ENCODE measurements around the gene SLC25A43. TPM values are rescaled to one million over a fixed set of nuclear protein-coding genes. Genes with fewer than 3 reads are reported as not detected.
"Not testable (repeated sequence)": the region's sequence is repeated elsewhere in the genome, so short reads cannot be mapped to it uniquely, and the experiment has no call there.

The SLC25A43 gene
- total RNA-seq, 2 donors from 2014 or later = 24.1 to 31.3 TPM

GRCh38 chrX:119488749-119489148, 89.6 kb downstream of the SLC25A43 start:
- DNase-seq (peak; percentile 53 to 80), ATAC-seq (peak; percentile 67)
- intact Hi-C loops (cut with DNase I, micrococcal nuclease) = no loop called here

GRCh38 chrX:119489212-119490074, 90.3 kb downstream of the SLC25A43 start:
- no peak for ATAC-seq
- intact Hi-C loops (cut with DNase I, micrococcal nuclease) = no loop called here

GRCh38 chrX:119492463-119492862, 93.3 kb downstream of the SLC25A43 start:
- ATAC-seq (no peak), DNase-seq (no peak)
- intact Hi-C loops (cut with DNase I, micrococcal nuclease) = no loop called here

More at GRCh38 chrX:119489212-119490074, 90.3 kb downstream of the SLC25A43 start:
- no peak for DNase-seq

GRCh38 chrX:119493851-119494495, 94.8 kb downstream of the SLC25A43 start:
- DNase-seq; intact Hi-C loops (cut with DNase I, micrococcal nuclease); ATAC-seq: not testable (repeated sequence)

GRCh38 chrX:119495734-119496726, 96.9 kb downstream of the SLC25A43 start:
- intact Hi-C loops (cut with DNase I, micrococcal nuclease) = no loop called here
- no peak for DNase-seq
- ATAC-seq = peak; percentile 54

- no peak for DNase-seq
- intact Hi-C loops (cut with DNase I, micrococcal nuclease) = no loop called here
- no peak for ATAC-seq
Observed at GRCh38 chrX:119497185-119497584, 98.0 kb downstream of the SLC25A43 start.

- DNase-seq = no peak
- intact Hi-C loops (cut with DNase I, micrococcal nuclease) = no loop called here
- no peak for ATAC-seq
Observed at GRCh38 chrX:119500061-119500800, 101.1 kb downstream of the SLC25A43 start.

- intact Hi-C loops (cut with DNase I, micrococcal nuclease) = no loop called here
- ATAC-seq (peak; percentile 35), DNase-seq (no peak)
Observed at GRCh38 chrX:119501511-119502148, 102.5 kb downstream of the SLC25A43 start.

GRCh38 chrX:119502727-119503483, 103.8 kb downstream of the SLC25A43 start:
- DNase-seq = peak; percentile 82 to 87
- intact Hi-C loops (cut with DNase I, micrococcal nuclease) = no loop called here
- peak; percentile 76 for ATAC-seq

- peak; percentile 42 to 61 for DNase-seq
- peak; percentile 46 for ATAC-seq
- intact Hi-C loops (cut with DNase I, micrococcal nuclease) = no loop called here
Observed at GRCh38 chrX:119503484-119503861, 104.3 kb downstream of the SLC25A43 start.

Other genes with a start within 250 kb of the SLC25A43 start
- gene PGRMC1, start 163.1 kb upstream of the SLC25A43 start, total RNA-seq = 100 to 1,000 TPM; 122 to 128 TPM
- 1,000 to 10,000 TPM; 1,116 to 1,323 TPM for gene SLC25A5, start 69.1 kb downstream of the SLC25A43 start, total RNA-seq
- 10 to 100 TPM; 15.9 to 21.2 TPM for gene STEEP1, start 166.1 kb downstream of the SLC25A43 start, total RNA-seq
- 10 to 100 TPM; 73.9 to 92.6 TPM for gene UBE2A, start 175.2 kb downstream of the SLC25A43 start, total RNA-seq
- gene NKRF, start 207.1 kb downstream of the SLC25A43 start, total RNA-seq = 1 to 10 TPM; 5.5 to 5.7 TPM